HG03571 (cell line): Measurements from ENCODE around the gene CPEB2.

Experiments used
- ATAC-seq: cut with Tn5 transposase; IDR thresholded peaks from one replicate; pipeline ENCODE4 v1.9.1; 2021; ENCODE audit not compliant: unreplicated experiment

The CPEB2 gene

GRCh38 chr4:15010038-15010585 is 7.8 kb downstream of the CPEB2 start:
- no peak for ATAC-seq

GRCh38 chr4:15011166-15011565 is 8.9 kb downstream of the CPEB2 start:
- no peak for ATAC-seq

GRCh38 chr4:15012017-15012788 is 9.9 kb downstream of the CPEB2 start:
- no peak for ATAC-seq

- no peak for ATAC-seq
These were observed 11.3 kb downstream of the CPEB2 start for GRCh38 chr4:15013585-15013984.

GRCh38 chr4:15015170-15015569 is 12.9 kb downstream of the CPEB2 start:
- no peak for ATAC-seq

GRCh38 chr4:15018361-15018760 is 16.1 kb downstream of the CPEB2 start:
- no peak for ATAC-seq

GRCh38 chr4:15020502-15021286 is 18.4 kb downstream of the CPEB2 start:
- ATAC-seq = no peak

GRCh38 chr4:15021311-15021710 is 19.0 kb downstream of the CPEB2 start:
- ATAC-seq = no peak

GRCh38 chr4:15021946-15022345 is 19.7 kb downstream of the CPEB2 start:
- ATAC-seq = no peak

- no peak for ATAC-seq
These were observed 22.1 kb downstream of the CPEB2 start for GRCh38 chr4:15024386-15024785.

- no peak for ATAC-seq
These were observed 23.4 kb downstream of the CPEB2 start for GRCh38 chr4:15025693-15026092.

GRCh38 chr4:15027921-15028435 is 25.7 kb downstream of the CPEB2 start:
- no peak for ATAC-seq

GRCh38 chr4:15031197-15031596 is 28.9 kb downstream of the CPEB2 start:
- ATAC-seq = no peak

GRCh38 chr4:15031993-15032675 is 29.9 kb downstream of the CPEB2 start:
- no peak for ATAC-seq

GRCh38 chr4:15034071-15034764 is 31.9 kb downstream of the CPEB2 start:
- no peak for ATAC-seq

GRCh38 chr4:15035159-15035558 is 32.9 kb downstream of the CPEB2 start:
- ATAC-seq = no peak

- ATAC-seq = no peak
These were observed 35.8 kb downstream of the CPEB2 start for GRCh38 chr4:15037923-15038541.

- ATAC-seq = no peak
These were observed 38.7 kb downstream of the CPEB2 start for GRCh38 chr4:15040916-15041463.

GRCh38 chr4:15042529-15043167 is 40.4 kb downstream of the CPEB2 start:
- ATAC-seq = no peak
